ENCODE measurements around the gene NPAS4. TPM values are rescaled to one million over a fixed set of nuclear protein-coding genes. Genes with fewer than 3 reads are reported as not detected.
"Not testable (repeated sequence)": the region's sequence is repeated elsewhere in the genome, so short reads cannot be mapped to it uniquely, and the experiment has no call there.

NPAS4 gene
- polyA plus RNA-seq (ENCODE audit: insufficient read length): 0.21 TPM

DNA sequence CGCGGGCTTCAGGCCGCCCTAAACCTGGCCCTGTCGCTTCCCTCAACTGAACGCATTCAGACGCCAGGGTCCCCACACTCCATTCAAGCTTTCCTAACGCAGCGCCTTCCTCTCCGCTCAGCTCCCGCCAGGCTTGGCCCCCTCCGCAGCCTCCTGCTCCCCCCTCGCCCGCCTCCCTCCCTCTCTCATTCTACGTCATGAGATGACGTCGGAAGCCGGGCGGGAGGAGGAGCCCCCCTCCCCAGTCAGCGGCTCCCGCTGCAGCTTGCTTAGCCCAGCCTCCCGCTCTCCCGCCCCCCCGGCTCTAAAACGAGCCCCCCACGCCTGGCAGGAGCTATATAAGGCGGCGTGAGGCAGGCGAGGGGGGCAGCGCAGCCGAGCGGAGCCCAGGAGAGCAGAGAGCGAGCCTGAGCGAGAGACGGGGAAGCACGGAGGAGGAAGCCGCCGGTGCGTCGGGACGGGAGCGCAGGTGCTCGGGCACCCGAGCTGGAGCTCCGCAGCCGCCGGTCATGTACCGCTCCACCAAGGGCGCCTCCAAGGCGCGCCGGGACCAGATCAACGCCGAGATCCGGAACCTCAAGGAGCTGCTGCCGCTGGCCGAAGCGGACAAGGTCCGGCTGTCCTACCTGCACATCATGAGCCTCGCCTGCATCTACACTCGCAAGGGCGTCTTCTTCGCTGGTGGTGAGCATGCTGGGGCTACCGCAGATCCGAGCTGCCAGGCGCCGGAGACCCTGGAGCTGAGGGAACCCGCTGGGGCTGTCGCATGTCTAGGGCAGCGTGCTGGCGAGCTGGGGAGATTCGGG lies at the start of gene NPAS4:
Gene NPAS4, plus strand, starts transcription at position 365 of the 806 bp plus-strand sequence. Its CDS starts 145 bp downstream, at position 510.
- no peak for DNase-seq

GRCh38 chr11:66371627-66372415 lies 49.0 kb upstream of the NPAS4 start, which contains the start of gene SLC29A2:
SLC29A2 (minus strand) TSS chr11:66371760; CDS start chr11:66371591, 169 bp downstream.
- DNase-seq: no peak

DNA sequence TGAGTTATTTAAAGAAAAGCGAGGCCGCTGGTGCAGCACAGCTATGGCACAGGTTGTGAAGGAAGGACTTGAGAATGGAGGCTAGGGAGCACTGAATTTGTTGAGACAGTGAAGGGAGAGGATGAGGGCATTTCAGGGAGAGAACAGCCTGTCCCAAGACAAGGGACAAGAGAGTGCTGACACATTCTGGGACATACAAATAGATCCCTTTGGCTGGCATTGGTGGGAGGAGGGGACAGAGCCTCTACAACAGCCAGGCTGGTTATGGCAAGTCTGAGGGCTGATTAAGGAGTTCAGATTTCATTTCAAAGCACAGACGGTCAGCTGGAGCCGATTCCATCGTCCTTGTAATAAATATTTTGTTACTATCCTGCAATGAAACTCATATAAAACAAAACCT lies 47.6 kb upstream of the NPAS4 start:
- no peak for DNase-seq

- not testable (repeated sequence) for DNase-seq
Measured at GRCh38 chr11:66373690-66374287, 47.0 kb upstream of the NPAS4 start.

DNA sequence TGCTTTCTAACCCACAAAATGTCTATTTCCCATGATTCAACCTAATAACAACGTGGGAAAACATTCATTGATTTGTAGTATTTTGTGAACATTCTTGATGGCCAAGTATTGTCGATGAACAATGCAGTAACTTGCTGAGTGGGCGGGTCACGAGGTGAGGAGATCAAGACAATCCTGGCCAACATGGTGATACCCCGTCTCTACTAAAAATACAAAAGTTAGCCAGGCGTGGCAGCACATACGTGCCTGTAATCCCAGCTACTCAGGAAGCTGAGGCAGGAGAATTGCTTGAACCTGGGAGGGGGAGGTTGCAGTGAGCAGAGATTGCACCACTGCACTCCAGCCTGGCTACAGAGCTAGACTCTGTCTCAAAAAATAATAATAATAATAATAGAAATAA lies 40.6 kb upstream of the NPAS4 start:
- not testable (repeated sequence) for DNase-seq

DNA sequence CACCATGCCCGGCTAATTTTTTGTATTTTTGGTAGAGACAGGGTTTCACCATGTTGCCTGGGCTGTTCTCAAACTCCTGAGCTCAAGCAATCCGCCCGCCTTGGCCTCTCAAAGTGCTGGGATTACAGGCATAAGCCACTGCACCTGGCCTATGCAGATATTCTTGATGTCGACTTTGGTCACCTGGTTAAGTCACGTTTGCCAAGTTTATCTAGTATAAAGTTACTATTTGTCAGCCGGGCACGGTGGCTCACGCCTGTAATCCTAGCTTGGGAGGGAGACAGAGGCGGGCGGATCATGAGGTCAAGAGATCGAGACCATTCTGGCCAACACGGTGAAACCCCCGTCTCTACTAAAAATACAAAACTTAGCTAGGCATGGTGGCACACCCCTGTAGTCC lies 36.5 kb upstream of the NPAS4 start:
- not testable (repeated sequence) for DNase-seq

- DNase-seq: peak; percentile 66
Measured at GRCh38 chr11:66386171-66387069, 34.4 kb upstream of the NPAS4 start.

DNA sequence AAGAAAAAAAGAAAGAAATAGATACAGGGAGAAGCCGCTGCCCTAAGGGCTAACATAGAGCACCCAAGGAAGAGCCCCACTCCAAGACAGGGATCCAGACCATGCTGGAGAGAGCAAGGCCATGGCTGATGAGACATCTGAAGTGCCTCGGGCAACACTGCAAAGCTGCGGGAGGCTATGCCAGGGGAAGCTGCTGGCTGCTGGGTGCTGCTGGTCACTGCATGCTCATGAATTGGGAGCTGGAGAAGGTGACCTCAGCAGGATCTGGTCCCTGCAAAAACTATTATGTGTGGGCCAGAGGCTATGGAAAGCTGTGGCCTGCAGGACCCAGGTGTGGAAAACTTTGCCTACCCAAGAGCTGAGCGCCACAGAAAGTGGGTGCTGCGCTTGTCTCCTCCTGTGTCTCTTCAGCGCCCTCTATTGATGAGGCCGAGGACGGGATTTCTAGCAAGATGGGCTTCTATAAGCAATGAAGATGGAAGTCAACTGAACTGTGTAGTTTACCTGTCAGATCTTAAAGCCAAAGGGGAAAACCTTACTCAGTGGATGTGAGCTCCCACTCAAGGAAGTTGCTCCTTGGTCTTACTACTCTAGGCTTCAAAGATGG lies 32.0 kb upstream of the NPAS4 start:
- no peak for DNase-seq

- DNase-seq: no peak
Measured at GRCh38 chr11:66391322-66391721, 29.5 kb upstream of the NPAS4 start.

- no peak for DNase-seq
Measured at GRCh38 chr11:66393954-66394353, 26.9 kb upstream of the NPAS4 start.

DNA sequence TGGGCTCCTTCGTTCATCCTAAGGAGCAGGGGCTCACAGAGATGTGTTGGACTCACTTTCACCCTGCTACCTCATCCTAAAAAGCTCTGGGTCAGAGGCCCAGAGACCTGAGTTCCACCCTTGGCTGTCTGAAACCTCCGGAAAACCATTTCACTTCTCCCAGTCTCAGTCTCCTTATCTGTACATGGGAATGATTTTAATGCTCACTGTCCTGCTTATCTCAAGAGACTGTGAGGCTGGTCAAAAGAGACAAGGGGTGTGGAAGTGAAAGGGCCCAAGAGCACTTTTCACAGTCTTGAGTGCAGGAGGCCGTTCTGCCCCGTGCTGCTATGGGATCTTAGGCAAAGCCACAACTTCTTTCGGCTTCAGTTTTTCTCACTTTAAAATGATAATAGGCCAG lies 13.2 kb upstream of the NPAS4 start:
- no peak for DNase-seq

GRCh38 chr11:66408488-66409214 lies 12.2 kb upstream of the NPAS4 start:
- peak; percentile 90 for DNase-seq

DNA sequence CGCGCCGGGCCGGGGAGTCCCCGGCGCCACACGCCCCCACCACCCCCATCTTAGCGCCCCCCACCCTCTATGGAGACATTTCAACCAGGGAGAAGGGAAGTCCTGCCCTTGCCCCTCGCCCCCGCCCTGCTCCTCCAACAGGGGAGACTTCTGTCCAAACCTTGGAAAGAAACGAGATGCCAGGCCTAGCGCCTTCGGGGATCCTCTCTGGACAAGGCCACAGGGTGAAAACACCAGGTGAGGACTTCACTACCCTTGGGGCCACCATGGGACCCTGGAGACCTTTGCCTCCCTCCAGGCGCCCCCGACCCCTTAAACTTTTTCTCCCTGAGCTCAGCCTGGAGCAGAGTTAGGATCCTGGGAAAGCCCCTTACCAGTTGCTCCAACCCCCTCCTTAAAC lies 11.6 kb upstream of the NPAS4 start:
- no peak for DNase-seq

DNA sequence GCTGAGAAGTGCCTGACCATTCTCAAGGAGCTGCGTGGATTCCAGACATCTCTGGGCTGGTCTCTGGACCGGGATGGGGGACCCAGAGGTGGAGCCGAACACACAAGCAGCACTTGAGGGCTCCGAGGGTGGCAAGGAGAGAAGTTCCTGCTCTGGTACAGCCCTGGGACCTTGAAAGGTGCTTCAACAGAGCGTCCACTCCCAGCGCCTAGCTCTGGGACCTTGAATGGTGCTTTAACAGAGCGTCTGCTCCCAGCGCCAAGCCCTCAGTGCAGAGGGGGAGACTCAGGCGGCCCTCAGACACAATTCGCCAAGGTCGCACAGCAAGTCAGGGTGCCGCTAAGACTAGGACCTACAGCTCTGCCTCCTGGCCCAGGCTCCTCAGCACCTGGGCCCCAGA lies 10.6 kb upstream of the NPAS4 start:
- no peak for DNase-seq

- DNase-seq: no peak
Measured at GRCh38 chr11:66411323-66411722, 9.5 kb upstream of the NPAS4 start.

- DNase-seq: no peak
Measured at GRCh38 chr11:66412110-66412509, 8.7 kb upstream of the NPAS4 start.

DNA sequence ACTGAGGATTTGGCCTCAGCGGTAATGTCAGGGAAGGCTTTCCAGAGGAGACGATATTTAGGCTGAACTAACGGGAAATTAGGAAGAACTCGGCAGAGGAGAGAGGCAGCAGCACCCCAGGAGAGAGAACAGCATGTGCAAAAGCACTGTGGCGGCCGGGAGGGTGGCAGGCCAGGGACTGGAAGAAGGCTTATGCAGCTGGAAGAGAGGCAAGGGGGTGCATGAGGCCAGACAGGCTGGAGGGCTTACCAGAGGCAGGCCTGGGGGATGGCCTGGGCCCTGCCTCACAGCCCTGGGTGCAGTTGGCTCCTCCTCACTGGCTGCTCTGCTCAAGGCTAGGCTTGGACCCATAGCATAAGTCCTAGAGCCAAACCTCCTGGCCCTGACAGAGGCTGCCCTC lies 7.7 kb upstream of the NPAS4 start:
- DNase-seq: no peak

GRCh38 chr11:66414120-66414934 lies 6.5 kb upstream of the NPAS4 start:
- no peak for DNase-seq

- DNase-seq: no peak
Measured at GRCh38 chr11:66415423-66415822, 5.4 kb upstream of the NPAS4 start.

DNA sequence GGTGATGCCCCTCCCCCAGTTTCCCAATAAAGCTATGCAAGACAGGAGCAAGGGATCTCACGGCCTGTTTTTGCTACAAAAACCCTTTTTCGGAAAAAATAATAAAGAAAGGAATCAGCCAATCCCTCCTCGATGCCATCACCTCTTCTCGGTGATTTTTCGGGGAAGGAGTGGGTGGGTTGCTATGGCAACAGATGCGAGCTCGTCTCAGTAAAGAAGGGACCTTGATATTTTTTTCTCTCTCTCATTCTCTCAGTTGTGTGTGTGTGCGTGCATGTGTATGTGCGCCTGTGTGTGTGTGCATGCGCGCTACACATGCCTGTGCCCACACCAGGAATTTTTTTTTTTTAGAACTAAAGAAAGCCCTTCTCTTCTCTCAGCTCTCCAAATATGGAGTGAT lies 3.8 kb upstream of the NPAS4 start:
- no peak for DNase-seq
